Fibroblast of villous mesenchyme (primary cell): ENCODE results near the gene CALR. TPM values are rescaled to one million over a fixed set of nuclear protein-coding genes. Genes with fewer than 3 reads are reported as not detected.
"Not testable (repeated sequence)": the region's sequence is repeated elsewhere in the genome, so short reads cannot be mapped to it uniquely, and the experiment has no call there.

Experiments used
- DNase-seq: peaks from one replicate; pipeline ENCODE4 v3.0.0-alpha.2; 2010; ENCODE audit warnings: low read depth
- H3K4me3 ChIP-seq: 2 replicates; pipeline ENCODE4 v1.5.1; 2011; ENCODE audit warnings: low read depth, mild to moderate bottlenecking, low read length
- CTCF ChIP-seq: IDR thresholded peaks from 2 replicates; pipeline ENCODE4 v1.5.1; 2012; ENCODE audit warnings: low read depth, mild to moderate bottlenecking, low read length; ENCODE audit not compliant: insufficient read depth
- total RNA-seq: library from RNA; depleted of rRNA; stranded (reverse); fragments of >200 nt; gene quantifications from 2 replicates; pipeline ENCODE4 v1.2.3, GENCODE V29; 2012

The CALR gene
- total RNA-seq, 1 donor = 2,588 TPM

- DNase-seq = no peak
- no peak for TF ChIP-seq CTCF
These were observed 15.6 kb downstream of the CALR start for GRCh38 chr19:12953799-12954611.

GRCh38 chr19:12954612-12954962 is 16.2 kb downstream of the CALR start:
- DNase-seq = no peak
- TF ChIP-seq CTCF = no peak
- H3K4me3 ChIP-seq = no peak overlapping the region

More at GRCh38 chr19:12953799-12954611, 15.6 kb downstream of the CALR start:
- H3K4me3 ChIP-seq = no peak overlapping the region

- peak overlapping the region; percentile 89 for H3K4me3 ChIP-seq
- DNase-seq = not testable (repeated sequence)
These were observed 17.2 kb downstream of the CALR start for GRCh38 chr19:12955575-12955974.

- no peak for TF ChIP-seq CTCF
- no peak for DNase-seq
- H3K4me3 ChIP-seq = peak overlapping the region; percentile 89
These were observed 17.6 kb downstream of the CALR start for GRCh38 chr19:12955996-12956395.

GRCh38 chr19:12956446-12957388 is 18.3 kb downstream of the CALR start, which contains the start of gene GADD45GIP1:
GADD45GIP1 (minus strand) TSS chr19:12957223; CDS start chr19:12957212, 11 bp downstream.
- peak; percentile 79 for DNase-seq
- H3K4me3 ChIP-seq = peak within 1 kb of the TSS; percentile 89
- no peak for TF ChIP-seq CTCF

- DNase-seq = not testable (repeated sequence)
- H3K4me3 ChIP-seq = peak overlapping the region; percentile 89
These were observed 19.1 kb downstream of the CALR start for GRCh38 chr19:12957389-12957952.

- no peak for DNase-seq
- no peak for TF ChIP-seq CTCF
- no peak overlapping the region for H3K4me3 ChIP-seq
These were observed 21.1 kb downstream of the CALR start for GRCh38 chr19:12959481-12959880.
